ENCODE measurements around the gene ABHD2. TPM values are rescaled to one million over a fixed set of nuclear protein-coding genes. Genes with fewer than 3 reads are reported as not detected.
A peak's percentile ranks its signal among the peaks of the same experiment; 100 is the strongest.

The ABHD2 gene
- total and polyA plus RNA-seq, 9 of the 15 experiments (the other 6 are each of a cell fraction or from before 2014, with no cell fraction given): 16.9 to 99.8 (median 47.5) TPM

DNA sequence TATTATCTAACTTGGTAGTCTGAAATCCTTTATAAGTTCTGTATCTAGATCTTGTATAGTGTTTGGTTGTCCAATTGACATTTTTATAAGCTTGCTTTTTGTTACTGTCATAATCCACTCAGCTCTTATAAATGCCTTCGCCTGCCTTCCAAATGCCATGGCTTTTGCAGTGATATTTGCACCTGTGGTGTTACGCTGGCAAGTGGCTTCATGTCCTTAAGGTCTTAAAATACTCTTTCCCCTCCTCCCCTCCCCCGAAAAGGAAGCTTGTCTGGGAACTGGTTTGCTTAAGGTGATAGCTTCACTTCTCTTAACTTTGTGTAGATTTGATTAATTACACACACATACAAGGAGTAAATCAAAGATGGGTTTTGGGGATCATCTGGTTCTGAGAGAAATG is 62.0 kb downstream of the ABHD2 start:
- no peak for ATAC-seq
- no peak overlapping the region for H3K9ac ChIP-seq (ENCODE audit: insufficient read depth in 1 of 2, low read depth in 2 of 2, low read length in 2 of 2)
- in situ Hi-C loops (cut with MboI): no loop called here
- no peak overlapping the region for H3K4me3 ChIP-seq
- no TSS peak for BruUV-seq (replicated peaks)
- no peak for DNase-seq (ENCODE audit: extremely low read depth in 1 of 4, low spot score in 3 of 4)
- no peak overlapping the region for H2AFZ ChIP-seq (ENCODE audit: low read depth, low read length)
- no peaks in the 10 kb centered on the region; a peak in 2 of 5 replicates for H3K4me1 ChIP-seq (replicated peaks in 1 of 2; ENCODE audit: control insufficient read depth in 2 of 2, insufficient read depth in 2 of 2, low read length in 2 of 2)
- intact Hi-C loops (cut with micrococcal nuclease): no loop called here
- CTCF ChIA-PET (ENCODE audit: low intra/inter-chr PET ratio): no interaction called here
- POLR2A ChIA-PET: interaction anchor here (0.9 kb wide), 1 partner anchor 23 kb away, joined by 3 read pairs; no protein-coding TSS in a partner anchor
- no peaks in the 10 kb centered on the region for H4K20me1 ChIP-seq (replicated peaks; ENCODE audit: control insufficient read depth, insufficient read depth, low read length)
- peaks cover 57% of the 10 kb centered on the region for H3K36me3 ChIP-seq (ENCODE audit: control insufficient read depth, insufficient read depth, low read length)
- no peak overlapping the region for H3K27ac ChIP-seq (ENCODE audit: extremely low read depth, low read depth, low read length)
- 86% methylated on average over 3 of the region's 3 CpGs for WGBS (ENCODE audit: insufficient coverage, low coverage, missing lambda C conversion rate)
- H3K27me3 ChIP-seq (ENCODE audit: control insufficient read depth in 2 of 2, insufficient read depth in 2 of 2, low read length in 2 of 2): no peaks in the 10 kb centered on the region
- H3K4me2 ChIP-seq (ENCODE audit: insufficient read depth, low read length): no peak overlapping the region
- peak; percentile 15 for FAIRE-seq
- H3K9me3 ChIP-seq (replicated peaks; ENCODE audit: control insufficient read depth, insufficient read depth, low read depth, low read length): no peaks in the 10 kb centered on the region
- peaks cover 21% of the 10 kb centered on the region; the same call in 2 of the 3 replicates for H3K79me2 ChIP-seq (ENCODE audit: control insufficient read depth, insufficient read depth, low read length)
- H3K9me1 ChIP-seq (ENCODE audit: control insufficient read depth, insufficient read depth, low read length): no peaks in the 10 kb centered on the region
- TF ChIP-seq, protein P1, sequence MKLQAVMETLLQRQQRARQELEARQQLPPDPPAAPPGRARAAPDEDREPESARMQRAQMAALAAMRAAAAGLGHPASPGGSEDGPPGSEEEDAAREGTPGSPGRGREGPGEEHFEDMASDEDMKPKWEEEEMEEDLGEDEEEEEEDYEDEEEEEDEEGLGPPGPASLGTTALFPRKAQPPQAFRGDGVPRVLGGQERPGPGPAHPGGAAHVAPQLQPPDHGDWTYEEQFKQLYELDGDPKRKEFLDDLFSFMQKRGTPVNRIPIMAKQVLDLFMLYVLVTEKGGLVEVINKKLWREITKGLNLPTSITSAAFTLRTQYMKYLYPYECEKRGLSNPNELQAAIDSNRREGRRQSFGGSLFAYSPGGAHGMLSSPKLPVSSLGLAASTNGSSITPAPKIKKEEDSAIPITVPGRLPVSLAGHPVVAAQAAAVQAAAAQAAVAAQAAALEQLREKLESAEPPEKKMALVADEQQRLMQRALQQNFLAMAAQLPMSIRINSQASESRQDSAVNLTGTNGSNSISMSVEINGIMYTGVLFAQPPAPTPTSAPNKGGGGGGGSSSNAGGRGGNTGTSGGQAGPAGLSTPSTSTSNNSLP (IDR thresholded peaks at IDR 0.05; ENCODE audit: borderline replicate concordance, low read depth, low read length): no peak
- TF ChIP-seq CREBBP (IDR thresholded peaks at IDR 0.05; ENCODE audit: low read depth, low read length) (no peak), MAZ (CRISPR knock-in tag; conservative IDR thresholded peaks at IDR 0.05 in 1 of 2, IDR thresholded peaks at IDR 0.05 in 1 of 2) (no peak), ZFX (CRISPR knock-in tag; IDR thresholded peaks at IDR 0.05) (no peak)
